Astrocyte of the cerebellum (primary cell): ENCODE results near the gene FAM163A.

Source experiments
- DNase-seq: peaks from one replicate; pipeline ENCODE4 v3.0.0-alpha.2; 2011; ENCODE audit warnings: low read depth
- H3K4me3 ChIP-seq: 2 replicates; pipeline ENCODE4 v1.5.1; 2011; ENCODE audit warnings: mild to moderate bottlenecking, low read depth, low read length, moderate library complexity
- in situ Hi-C: cut with HindIII; loops from 2 replicates; pipeline ENCODE4 v1.10.0; 2017; ENCODE audit warnings: low sequenced_read_pairs
- TF ChIP-seq, protein P1 (sequence below): IDR thresholded peaks from 2 replicates; pipeline ENCODE4 v1.5.1; 2012; ENCODE audit warnings: low read length, low read depth, moderate library complexity, mild to moderate bottlenecking; ENCODE audit errors: missing control alignments

The FAM163A gene

GRCh38 chr1:179793281-179793680 lies 50.2 kb downstream of the FAM163A start:
- DNase-seq = no peak
- in situ Hi-C loops = no loop called here
- H3K4me3 ChIP-seq = no peak overlapping the region
- TF ChIP-seq, protein P1, sequence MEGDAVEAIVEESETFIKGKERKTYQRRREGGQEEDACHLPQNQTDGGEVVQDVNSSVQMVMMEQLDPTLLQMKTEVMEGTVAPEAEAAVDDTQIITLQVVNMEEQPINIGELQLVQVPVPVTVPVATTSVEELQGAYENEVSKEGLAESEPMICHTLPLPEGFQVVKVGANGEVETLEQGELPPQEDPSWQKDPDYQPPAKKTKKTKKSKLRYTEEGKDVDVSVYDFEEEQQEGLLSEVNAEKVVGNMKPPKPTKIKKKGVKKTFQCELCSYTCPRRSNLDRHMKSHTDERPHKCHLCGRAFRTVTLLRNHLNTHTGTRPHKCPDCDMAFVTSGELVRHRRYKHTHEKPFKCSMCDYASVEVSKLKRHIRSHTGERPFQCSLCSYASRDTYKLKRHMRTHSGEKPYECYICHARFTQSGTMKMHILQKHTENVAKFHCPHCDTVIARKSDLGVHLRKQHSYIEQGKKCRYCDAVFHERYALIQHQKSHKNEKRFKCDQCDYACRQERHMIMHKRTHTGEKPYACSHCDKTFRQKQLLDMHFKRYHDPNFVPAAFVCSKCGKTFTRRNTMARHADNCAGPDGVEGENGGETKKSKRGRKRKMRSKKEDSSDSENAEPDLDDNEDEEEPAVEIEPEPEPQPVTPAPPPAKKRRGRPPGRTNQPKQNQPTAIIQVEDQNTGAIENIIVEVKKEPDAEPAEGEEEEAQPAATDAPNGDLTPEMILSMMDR = no peak

- TF ChIP-seq, protein P1 = no peak
- in situ Hi-C loops = no loop called here
- no peak for DNase-seq
- H3K4me3 ChIP-seq = no peak overlapping the region
These were observed 51.1 kb downstream of the FAM163A start for GRCh38 chr1:179794146-179794545.

DNA sequence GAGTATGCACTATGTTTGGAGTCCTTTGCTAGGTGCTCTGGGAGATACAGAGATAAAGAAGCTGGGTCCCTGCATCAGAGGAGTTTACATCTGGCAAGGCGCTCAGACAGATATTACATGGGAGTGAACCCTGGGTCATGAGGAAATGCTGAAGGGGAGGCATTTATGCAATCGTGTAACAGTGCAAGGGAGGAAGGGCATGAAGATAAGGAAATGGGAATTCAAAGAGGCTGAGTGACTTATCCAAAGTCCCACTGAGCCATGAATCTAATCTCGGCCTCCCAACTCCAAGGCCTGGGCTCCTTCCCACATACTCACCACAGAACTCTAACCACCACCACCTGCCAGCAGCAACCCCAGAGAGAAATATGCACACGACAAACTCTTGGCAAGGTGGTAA lies 51.6 kb downstream of the FAM163A start:
- DNase-seq = peak; percentile 33
- H3K4me3 ChIP-seq = no peak overlapping the region
- in situ Hi-C loops = no loop called here
- TF ChIP-seq, protein P1 = no peak

DNA sequence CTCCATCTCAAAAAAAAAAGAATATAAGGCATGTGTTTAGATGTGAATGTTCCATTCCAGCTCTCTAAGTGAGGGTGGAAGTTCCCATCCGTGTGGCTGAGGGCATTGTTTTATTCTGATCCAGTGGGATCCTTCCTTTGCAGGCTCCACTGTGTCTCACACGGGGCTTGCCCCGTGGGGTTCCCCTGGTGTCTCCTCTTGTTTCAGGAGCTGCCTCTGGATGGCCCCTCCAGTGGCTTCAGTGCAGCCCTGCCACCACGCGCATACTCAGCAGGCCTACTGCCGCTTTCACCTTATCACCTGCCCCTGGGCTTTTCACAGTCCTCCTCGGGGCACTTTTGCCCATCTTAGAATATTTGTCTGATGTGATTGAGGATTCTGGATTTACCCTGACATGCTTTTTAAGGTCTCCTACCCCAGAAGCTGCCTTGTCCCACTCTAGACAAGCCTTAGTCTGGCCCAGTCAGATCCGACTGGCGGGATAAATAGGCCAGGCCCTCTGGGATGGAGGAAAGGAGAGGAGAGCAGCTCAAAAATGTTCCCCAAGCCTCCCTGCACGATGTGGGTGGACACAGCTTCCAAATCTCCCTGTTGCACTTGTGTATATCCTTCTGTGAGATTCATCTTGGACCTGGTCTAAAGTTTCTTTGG lies 55.2 kb downstream of the FAM163A start:
- TF ChIP-seq, protein P1 = no peak
- DNase-seq = no peak
- in situ Hi-C loops = no loop called here

DNA sequence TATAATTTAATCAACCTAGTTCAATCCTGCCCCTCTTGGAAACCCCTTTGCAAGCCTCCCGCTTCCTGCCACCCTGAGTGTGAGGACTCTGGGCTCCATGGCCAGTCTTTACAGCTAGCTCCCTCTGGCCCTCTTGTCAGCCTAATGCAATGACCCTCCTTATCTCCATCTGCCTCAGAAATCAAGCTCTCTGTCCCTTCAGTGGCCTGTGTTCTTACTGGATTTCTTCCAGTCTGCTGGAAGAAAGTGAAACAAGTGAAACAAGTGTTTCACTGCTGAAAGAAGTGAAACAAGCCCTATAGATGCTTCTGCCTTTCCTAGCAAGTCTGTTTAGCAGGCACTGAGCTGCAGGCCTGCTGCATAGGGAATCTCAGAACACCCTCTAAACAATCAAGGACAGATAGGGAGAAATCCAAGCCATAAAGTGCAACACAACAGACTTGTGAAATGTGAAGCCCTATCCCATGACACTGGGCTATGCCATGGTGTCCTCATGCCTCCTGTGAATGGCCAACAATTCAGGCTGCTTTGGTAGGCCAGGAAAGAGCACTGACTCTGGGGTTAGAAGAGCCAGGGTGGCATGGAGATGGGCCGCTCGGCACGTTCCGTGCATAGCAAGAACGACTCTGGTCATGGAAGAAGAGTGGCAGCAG lies 55.9 kb downstream of the FAM163A start:
- in situ Hi-C loops = no loop called here
- TF ChIP-seq, protein P1 = no peak
- H3K4me3 ChIP-seq = no peak overlapping the region
- DNase-seq = no peak

More for the DNA sequence above, 55.2 kb downstream of the FAM163A start:
- H3K4me3 ChIP-seq = no peak overlapping the region

- TF ChIP-seq, protein P1 = no peak
- no peak for DNase-seq
- in situ Hi-C loops = no loop called here
- H3K4me3 ChIP-seq = no peak overlapping the region
These were observed 57.4 kb downstream of the FAM163A start for GRCh38 chr1:179800481-179800880.
